Ecto neural progenitor cell (in vitro differentiated cells): ENCODE measurements around the gene SLC2A6.
A peak's percentile ranks its signal among the peaks of the same experiment; 100 is the strongest.

Source experiments
- DNase-seq: peaks from one replicate; pipeline ENCODE4 v3.0.0-alpha.2; 2018; ENCODE audit warnings: low spot score

Gene SLC2A6

GRCh38 chr9:133437753-133438531, 41.0 kb downstream of the SLC2A6 start:
- DNase-seq = no peak

- no peak for DNase-seq
These were observed 42.2 kb downstream of the SLC2A6 start for GRCh38 chr9:133436681-133437080.

GRCh38 chr9:133433351-133433843, 45.5 kb downstream of the SLC2A6 start:
- DNase-seq = no peak

GRCh38 chr9:133430244-133430643, 48.7 kb downstream of the SLC2A6 start:
- DNase-seq = no peak

- DNase-seq = peak; percentile 86
These were observed 49.2 kb downstream of the SLC2A6 start for GRCh38 chr9:133429641-133430161.

GRCh38 chr9:133429214-133429613, 49.7 kb downstream of the SLC2A6 start:
- peak; percentile 60 for DNase-seq

- peak; percentile 77 for DNase-seq
These were observed 50.2 kb downstream of the SLC2A6 start for GRCh38 chr9:133428617-133429101.

- DNase-seq = no peak
These were observed 51.1 kb downstream of the SLC2A6 start for GRCh38 chr9:133427658-133428348.

- DNase-seq = no peak
These were observed 52.9 kb downstream of the SLC2A6 start for GRCh38 chr9:133426011-133426410.

- no peak for DNase-seq
These were observed 53.8 kb downstream of the SLC2A6 start for GRCh38 chr9:133425049-133425632.

GRCh38 chr9:133424187-133424586, 54.7 kb downstream of the SLC2A6 start:
- no peak for DNase-seq

GRCh38 chr9:133423216-133423615, 55.7 kb downstream of the SLC2A6 start:
- no peak for DNase-seq

GRCh38 chr9:133421615-133422542, 57.0 kb downstream of the SLC2A6 start, which contains the start of gene ADAMTS13:
TSS of gene ADAMTS13 (plus strand) at chr9:133422367. CDS start at chr9:133422444, 77 bp downstream.
- no peak for DNase-seq
